ENCODE data around the gene ERVV-1. TPM values are rescaled to one million over a fixed set of nuclear protein-coding genes. Genes with fewer than 3 reads are reported as not detected.

The ERVV-1 gene
- total and polyA plus RNA-seq, 2 donors (not counting 3 experiments of a cell fraction or from before 2014, with no cell fraction given), result not detected

- TF ChIP-seq GATA2 (IDR thresholded peaks at IDR 0.05; ENCODE audit: insufficient read depth, insufficient read length, low read depth, low read length), result no peak
- no peak for TF ChIP-seq JUN (IDR thresholded peaks at IDR 0.05; ENCODE audit: borderline replicate concordance, insufficient read depth, insufficient read length, low read depth)
- TF ChIP-seq EZH2 (IDR thresholded peaks at IDR 0.05; ENCODE audit: borderline replicate concordance, low read depth, low read length, severe bottlenecking), result no peak
- H3K27ac ChIP-seq (ENCODE audit: insufficient read depth, low read depth, low read length), result peak overlapping the region; percentile 81
- H3K36me3 ChIP-seq (ENCODE audit: control insufficient read depth in 2 of 2, extremely low read depth in 1 of 2, insufficient read depth in 2 of 2, low read length in 2 of 2), result peaks cover 0 to 3% of the 10 kb centered on the region in 2 experiments
- no peaks in the 10 kb centered on the region for H3K9me3 ChIP-seq (replicated peaks; ENCODE audit: control insufficient read depth, insufficient read depth, low read length)
- H3K9ac ChIP-seq (replicated peaks; ENCODE audit: extremely low read depth, insufficient read depth, low read length), result peak overlapping the region; percentile 82
- H3K27me3 ChIP-seq (ENCODE audit: control insufficient read depth in 2 of 2, insufficient read depth in 2 of 2, low read length in 2 of 2), result no peaks in the 10 kb centered on the region
- ChIA-PET CTCF (interaction anchor here (0.7 kb wide), 1 partner anchor 198 kb away, joined by 3 read pairs; no protein-coding TSS in a partner anchor), POLR2A (no interaction called here)
- H3K4me3 ChIP-seq (replicated peaks in 1 of 3; ENCODE audit: insufficient read depth in 1 of 3, low read depth in 1 of 3, low read length in 3 of 3), result peak overlapping the region; percentile 51 to 65 (median 64)
- peaks cover 20% of the 10 kb centered on the region for H3K4me1 ChIP-seq (ENCODE audit: control insufficient read depth, extremely low read depth, insufficient read depth, low read length)
- no peak for FAIRE-seq
- H4K20me1 ChIP-seq (replicated peaks; ENCODE audit: control insufficient read depth, extremely low read depth, insufficient read depth, low read length), result no peaks in the 10 kb centered on the region
- BruUV-seq (replicated peaks), result TSS peak; percentile 76
- H3K4me2 ChIP-seq (ENCODE audit: insufficient read depth, low read length), result peak overlapping the region; percentile 75
- dilution Hi-C loops (cut with MboI; ENCODE audit: extremely low pct_ligation_motif_present, low sequenced_read_pairs) (no loop called here), intact Hi-C loops (cut with micrococcal nuclease) (loop anchor here (1.0 to 5.0 kb wide), 9 partner anchors 30 to 465 kb away; partner anchors contain the start of genes ZNF160, ZNF611, ZNF808 and ZNF816)
- DNase-seq (ENCODE audit: low read depth, low spot score), result peak; percentile 41
- no peaks in the 10 kb centered on the region for H3K9me1 ChIP-seq (replicated peaks; ENCODE audit: control insufficient read depth, extremely low read depth, insufficient read depth, low read length)
- peak overlapping the region; percentile 12 for H2AFZ ChIP-seq (ENCODE audit: low read depth, low read length)
- peaks cover 7% of the 10 kb centered on the region for H3K79me2 ChIP-seq (ENCODE audit: control insufficient read depth, insufficient read depth, low read length)
Observed at GRCh38 chr19:52992109-52993004, 21.4 kb upstream of the ERVV-1 start.
